Measurements from ENCODE around the gene ZNF804A.

The ZNF804A gene

GRCh38 chr2:184637781-184638180, 39.5 kb downstream of the ZNF804A start:
- TF ChIP-seq CTCF (IDR thresholded peaks at IDR 0.05; ENCODE audit: low read depth, low read length) = no peak
- DNase-seq (ENCODE audit: extremely low read depth, low read depth) = no peak

GRCh38 chr2:184644685-184645084, 46.4 kb downstream of the ZNF804A start:
- peak; percentile 4 for TF ChIP-seq CTCF (IDR thresholded peaks at IDR 0.05; ENCODE audit: low read depth, low read length)
- DNase-seq (ENCODE audit: extremely low read depth, low read depth) = peak; percentile 2

- DNase-seq (ENCODE audit: extremely low read depth, low read depth) = peak; percentile 24
These were observed 47.8 kb downstream of the ZNF804A start for GRCh38 chr2:184646177-184646576.

GRCh38 chr2:184646593-184646992, 48.3 kb downstream of the ZNF804A start:
- DNase-seq (ENCODE audit: extremely low read depth, low read depth) = no peak
- no peak for TF ChIP-seq CTCF (IDR thresholded peaks at IDR 0.05; ENCODE audit: low read depth, low read length)

More at GRCh38 chr2:184646177-184646576, 47.8 kb downstream of the ZNF804A start:
- TF ChIP-seq CTCF (IDR thresholded peaks at IDR 0.05; ENCODE audit: low read depth, low read length) = no peak

- peak; percentile 36 for DNase-seq (ENCODE audit: extremely low read depth, low read depth)
- no peak for TF ChIP-seq CTCF (IDR thresholded peaks at IDR 0.05; ENCODE audit: low read depth, low read length)
These were observed 56.6 kb downstream of the ZNF804A start for GRCh38 chr2:184654945-184655344.

GRCh38 chr2:184677171-184677570, 78.8 kb downstream of the ZNF804A start:
- no peak for DNase-seq (ENCODE audit: extremely low read depth, low read depth)

More at GRCh38 chr2:184677171-184677570, 78.8 kb downstream of the ZNF804A start:
- TF ChIP-seq CTCF (IDR thresholded peaks at IDR 0.05; ENCODE audit: low read depth, low read length) = no peak
